BJ (cell line): ENCODE results near the gene KIF1A. TPM values are rescaled to one million over a fixed set of nuclear protein-coding genes. Genes with fewer than 3 reads are reported as not detected.

ENCODE experiments used
- CTCF ChIA-PET: fragments of 350-600 bp; formaldehyde crosslinking; extraction: SDS; loops from one replicate; lab custom pipeline; 2021; ENCODE audit warnings: antibody characterized with exemption, inconsistent platforms; lab: Yijun Ruan, JAX
- POLR2A ChIA-PET: fragments of 300-600 bp; sonication (Branson Sonifier 250); formaldehyde crosslinking; extraction: SDS; loops from one replicate; lab custom pipeline; 2021; ENCODE audit warnings: antibody characterized with exemption; lab: Charles Lee
- DNase-seq: peaks from one replicate; pipeline ENCODE4 v3.0.0-alpha.2; 2011; ENCODE audit warnings: low read depth
- H3K27me3 ChIP-seq: 2 replicates; pipeline ENCODE4 v1.6.0; 2011; ENCODE audit warnings: low read length; ENCODE audit not compliant: control insufficient read depth, insufficient read depth
- H3K36me3 ChIP-seq: 2 replicates; pipeline ENCODE4 v1.5.1; 2011; ENCODE audit warnings: low read length; ENCODE audit not compliant: control insufficient read depth, insufficient read depth
- H3K4me3 ChIP-seq: 2 replicates; pipeline ENCODE4 v1.5.1; 2011; ENCODE audit warnings: low read depth, mild to moderate bottlenecking, control low read depth, low read length
- polyA plus RNA-seq: library from polyadenylated mRNA; depleted of rRNA; stranded (reverse); fragments of >200 nt; gene quantifications from 2 replicates; pipeline ENCODE4 v1.2.3, GENCODE V29; 2011
- TF ChIP-seq, protein P1 (sequence below): IDR thresholded peaks from 2 replicates; pipeline ENCODE4 v1.5.1; 2011; ENCODE audit warnings: low read depth, mild to moderate bottlenecking, control low read depth, inconsistent platforms, low read length, moderate library complexity; ENCODE audit not compliant: insufficient read depth

Gene KIF1A
- polyA plus RNA-seq, 1 experiment = 0.01 TPM

- DNase-seq = no peak
- H3K27me3 ChIP-seq = peaks cover 4% of the 10 kb centered on the region
- no peaks in the 10 kb centered on the region for H3K36me3 ChIP-seq
- ChIA-PET CTCF (no interaction called here), POLR2A (no interaction called here)
- TF ChIP-seq, protein P1, sequence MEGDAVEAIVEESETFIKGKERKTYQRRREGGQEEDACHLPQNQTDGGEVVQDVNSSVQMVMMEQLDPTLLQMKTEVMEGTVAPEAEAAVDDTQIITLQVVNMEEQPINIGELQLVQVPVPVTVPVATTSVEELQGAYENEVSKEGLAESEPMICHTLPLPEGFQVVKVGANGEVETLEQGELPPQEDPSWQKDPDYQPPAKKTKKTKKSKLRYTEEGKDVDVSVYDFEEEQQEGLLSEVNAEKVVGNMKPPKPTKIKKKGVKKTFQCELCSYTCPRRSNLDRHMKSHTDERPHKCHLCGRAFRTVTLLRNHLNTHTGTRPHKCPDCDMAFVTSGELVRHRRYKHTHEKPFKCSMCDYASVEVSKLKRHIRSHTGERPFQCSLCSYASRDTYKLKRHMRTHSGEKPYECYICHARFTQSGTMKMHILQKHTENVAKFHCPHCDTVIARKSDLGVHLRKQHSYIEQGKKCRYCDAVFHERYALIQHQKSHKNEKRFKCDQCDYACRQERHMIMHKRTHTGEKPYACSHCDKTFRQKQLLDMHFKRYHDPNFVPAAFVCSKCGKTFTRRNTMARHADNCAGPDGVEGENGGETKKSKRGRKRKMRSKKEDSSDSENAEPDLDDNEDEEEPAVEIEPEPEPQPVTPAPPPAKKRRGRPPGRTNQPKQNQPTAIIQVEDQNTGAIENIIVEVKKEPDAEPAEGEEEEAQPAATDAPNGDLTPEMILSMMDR = 0 out of 2 replicates have a peak, but pooled peaks have one; percentile 7
- no peak overlapping the region for H3K4me3 ChIP-seq
These were observed 36.3 kb upstream of the KIF1A start for GRCh38 chr2:240856151-240856980.

GRCh38 chr2:240855670-240856069, 35.7 kb upstream of the KIF1A start:
- CTCF ChIA-PET = interaction anchor here (0.6 kb wide), 1 partner anchor 46 kb away, joined by 3 read pairs; no protein-coding TSS in a partner anchor
- Histone ChIP-seq H3K4me3 (no peak overlapping the region), H3K36me3 (no peaks in the 10 kb centered on the region), H3K27me3 (peaks cover 3% of the 10 kb centered on the region)
- POLR2A ChIA-PET = no interaction called here
- TF ChIP-seq, protein P1 = no peak
- no peak for DNase-seq

- DNase-seq = no peak
- POLR2A ChIA-PET = no interaction called here
- CTCF ChIA-PET = interaction anchor here (0.6 to 2.2 kb wide), 4 partner anchors 9 to 543 kb away, joined by 3 to 8 read pairs (median 5); no protein-coding TSS in a partner anchor
- TF ChIP-seq, protein P1 = no peak
- Histone ChIP-seq H3K27me3 (peaks cover 2% of the 10 kb centered on the region; the same call in 1 of the 2 replicates), H3K36me3 (no peaks in the 10 kb centered on the region), H3K4me3 (no peak overlapping the region)
These were observed 32.8 kb upstream of the KIF1A start for GRCh38 chr2:240852671-240853314.

GRCh38 chr2:240851078-240851991, 31.3 kb upstream of the KIF1A start:
- Histone ChIP-seq H3K27me3 (no peaks in the 10 kb centered on the region), H3K4me3 (no peak overlapping the region), H3K36me3 (no peaks in the 10 kb centered on the region)
- CTCF ChIA-PET = interaction anchor here (0.6 to 1.7 kb wide), 37 partner anchors 9 to 851 kb away, joined by 3 to 20 read pairs (median 4); partner anchors contain the start of genes AGXT, HDLBP and SEPTIN2
- no peak for DNase-seq
- TF ChIP-seq, protein P1 = peak; percentile 94
- POLR2A ChIA-PET = interaction anchor here (0.6 kb wide), 1 partner anchor 229 kb away, joined by 3 read pairs; no protein-coding TSS in a partner anchor
